EH (cell line): ENCODE data around the gene IRF1.

Experiments used
- DNase-seq: peaks from one replicate; pipeline ENCODE4 v3.0.0-alpha.2; 2015; ENCODE audit warnings: low read depth

Gene IRF1

GRCh38 chr5:132460846-132461568 lies 29.6 kb downstream of the IRF1 start:
- DNase-seq: no peak

- DNase-seq: no peak
These were observed 30.4 kb downstream of the IRF1 start for GRCh38 chr5:132459983-132460838.

- peak; percentile 88 for DNase-seq
These were observed 31.3 kb downstream of the IRF1 start for GRCh38 chr5:132459031-132459982.

- peak; percentile 70 for DNase-seq
These were observed 31.9 kb downstream of the IRF1 start for GRCh38 chr5:132458651-132459030.

- DNase-seq: peak; percentile 67
These were observed 32.4 kb downstream of the IRF1 start for GRCh38 chr5:132458226-132458560.

- DNase-seq: peak; percentile 88
These were observed 33.0 kb downstream of the IRF1 start for GRCh38 chr5:132457371-132458225.

GRCh38 chr5:132456987-132457361 lies 33.6 kb downstream of the IRF1 start:
- DNase-seq: no peak

- DNase-seq: peak; percentile 82
These were observed 34.1 kb downstream of the IRF1 start for GRCh38 chr5:132456296-132456986.

- no peak for DNase-seq
These were observed 34.9 kb downstream of the IRF1 start for GRCh38 chr5:132455614-132456115.

GRCh38 chr5:132454361-132454760 lies 36.2 kb downstream of the IRF1 start:
- DNase-seq: no peak

GRCh38 chr5:132451387-132451786 lies 39.2 kb downstream of the IRF1 start:
- no peak for DNase-seq

- no peak for DNase-seq
These were observed 41.5 kb downstream of the IRF1 start for GRCh38 chr5:132449060-132449459.

- DNase-seq: no peak
These were observed 43.4 kb downstream of the IRF1 start for GRCh38 chr5:132447196-132447595.

- peak; percentile 90 for DNase-seq
These were observed 44.0 kb downstream of the IRF1 start for GRCh38 chr5:132446621-132447020.

GRCh38 chr5:132445930-132446329 lies 44.6 kb downstream of the IRF1 start:
- DNase-seq: no peak

GRCh38 chr5:132445640-132445923 lies 45.0 kb downstream of the IRF1 start:
- DNase-seq: no peak

GRCh38 chr5:132444841-132445639 lies 45.5 kb downstream of the IRF1 start:
- no peak for DNase-seq

- DNase-seq: no peak
These were observed 46.5 kb downstream of the IRF1 start for GRCh38 chr5:132444061-132444460.

- peak; percentile 94 for DNase-seq
These were observed 51.0 kb downstream of the IRF1 start for GRCh38 chr5:132439521-132440089.

GRCh38 chr5:132438917-132439316 lies 51.7 kb downstream of the IRF1 start:
- peak; percentile 36 for DNase-seq
